HFF-Myc (cell line): ENCODE data around the gene CLEC5A.

Source experiments
- DNase-seq: peaks from one replicate; pipeline ENCODE4 v3.0.0-alpha.2; 2011; ENCODE audit warnings: low read depth; ENCODE audit errors: extremely low read depth
- H3K4me3 ChIP-seq: replicated peaks from 2 replicates; pipeline ENCODE4 v1.5.1; 2011; ENCODE audit warnings: low read depth, mild to moderate bottlenecking, control low read depth, low read length
- TF ChIP-seq, protein P1 (sequence below): IDR thresholded peaks from 2 replicates; pipeline ENCODE4 v1.5.1; 2012; ENCODE audit warnings: mild to moderate bottlenecking, low read depth, low read length, control low read depth; ENCODE audit errors: missing control alignments

Gene CLEC5A

DNA sequence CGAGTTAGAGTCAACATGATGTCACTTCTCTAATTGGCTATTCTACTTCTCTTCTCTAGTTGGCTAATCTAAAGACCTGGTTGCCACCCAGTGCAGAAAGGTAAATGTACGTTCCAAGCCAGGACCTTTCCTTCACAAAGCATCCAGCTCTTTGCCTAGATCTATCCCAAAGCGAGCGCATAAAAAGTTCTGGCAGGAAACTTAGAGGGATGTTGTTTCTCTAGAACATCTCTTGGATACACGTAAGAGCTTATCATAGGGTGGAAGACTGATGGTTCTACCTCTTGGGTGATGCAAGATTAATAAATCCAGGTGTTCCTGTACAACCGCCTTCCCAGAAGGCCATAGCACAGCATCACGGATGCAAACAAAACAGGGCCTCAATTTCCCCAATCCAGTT, 26.9 kb upstream of the CLEC5A start, which contains the start of gene TAS2R38:
TSS of gene TAS2R38 (minus strand) at position 101 of the 400 bp plus-strand sequence. CDS start at position 17, 84 bp downstream.
- TF ChIP-seq, protein P1, sequence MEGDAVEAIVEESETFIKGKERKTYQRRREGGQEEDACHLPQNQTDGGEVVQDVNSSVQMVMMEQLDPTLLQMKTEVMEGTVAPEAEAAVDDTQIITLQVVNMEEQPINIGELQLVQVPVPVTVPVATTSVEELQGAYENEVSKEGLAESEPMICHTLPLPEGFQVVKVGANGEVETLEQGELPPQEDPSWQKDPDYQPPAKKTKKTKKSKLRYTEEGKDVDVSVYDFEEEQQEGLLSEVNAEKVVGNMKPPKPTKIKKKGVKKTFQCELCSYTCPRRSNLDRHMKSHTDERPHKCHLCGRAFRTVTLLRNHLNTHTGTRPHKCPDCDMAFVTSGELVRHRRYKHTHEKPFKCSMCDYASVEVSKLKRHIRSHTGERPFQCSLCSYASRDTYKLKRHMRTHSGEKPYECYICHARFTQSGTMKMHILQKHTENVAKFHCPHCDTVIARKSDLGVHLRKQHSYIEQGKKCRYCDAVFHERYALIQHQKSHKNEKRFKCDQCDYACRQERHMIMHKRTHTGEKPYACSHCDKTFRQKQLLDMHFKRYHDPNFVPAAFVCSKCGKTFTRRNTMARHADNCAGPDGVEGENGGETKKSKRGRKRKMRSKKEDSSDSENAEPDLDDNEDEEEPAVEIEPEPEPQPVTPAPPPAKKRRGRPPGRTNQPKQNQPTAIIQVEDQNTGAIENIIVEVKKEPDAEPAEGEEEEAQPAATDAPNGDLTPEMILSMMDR, result no peak
- H3K4me3 ChIP-seq, result no peak within 1 kb of the TSS

DNA sequence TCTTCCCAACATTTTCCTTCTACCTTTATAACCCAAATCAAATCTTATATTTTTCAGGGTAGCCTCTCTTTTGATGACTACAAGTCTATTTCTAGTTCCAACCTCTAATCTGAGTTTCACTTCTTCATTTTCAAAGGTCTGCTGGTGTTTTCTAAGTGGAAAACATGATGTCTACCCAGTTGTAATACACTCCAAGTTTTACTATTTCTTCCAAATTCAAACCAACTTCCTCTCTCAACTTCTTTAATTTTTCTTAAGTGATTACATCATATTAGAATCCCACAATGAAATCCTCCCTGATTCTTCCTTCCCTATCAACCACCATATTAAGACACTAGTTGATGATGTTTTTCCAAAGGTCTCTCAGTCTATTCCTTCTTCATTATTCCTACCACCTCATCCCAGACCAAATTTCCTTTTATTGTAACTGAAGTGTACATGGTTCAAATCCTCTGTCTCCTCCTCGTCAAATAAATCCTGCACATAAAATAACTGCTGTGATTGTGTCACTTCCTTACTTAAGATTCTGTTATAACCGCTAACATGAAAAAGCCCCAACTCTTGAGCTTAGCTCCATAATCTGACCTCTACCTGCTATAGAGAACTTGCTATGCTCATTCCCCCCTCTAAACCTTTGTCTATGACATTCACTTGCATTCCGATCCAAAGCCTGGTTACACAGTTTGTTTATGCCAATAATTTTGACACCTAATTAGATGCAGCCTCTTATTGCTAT, 14.1 kb upstream of the CLEC5A start:
- no peak overlapping the region for H3K4me3 ChIP-seq
- TF ChIP-seq, protein P1, result no peak
- DNase-seq, result no peak

More for the DNA sequence above, 26.9 kb upstream of the CLEC5A start, which contains the start of gene TAS2R38:
- no peak for DNase-seq

DNA sequence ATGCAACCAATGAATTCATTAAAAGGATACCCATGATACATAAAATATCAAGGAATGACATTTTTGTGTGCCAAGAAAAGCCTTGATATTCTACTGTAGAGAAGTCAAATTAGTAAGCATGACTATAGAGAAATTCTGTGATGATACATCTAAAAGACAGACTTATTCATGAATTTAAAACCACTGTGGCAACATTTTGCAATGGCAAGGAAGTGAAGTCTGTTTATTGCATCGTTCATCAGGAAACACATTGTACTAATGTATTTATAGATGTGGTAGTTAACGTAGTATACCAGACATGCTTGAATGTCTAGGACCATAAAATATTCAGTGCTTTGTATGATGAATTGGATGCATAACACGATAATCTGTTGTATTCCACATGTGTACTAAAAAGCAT, 9.3 kb upstream of the CLEC5A start:
- TF ChIP-seq, protein P1, result no peak
- no peak overlapping the region for H3K4me3 ChIP-seq
- DNase-seq, result no peak

DNA sequence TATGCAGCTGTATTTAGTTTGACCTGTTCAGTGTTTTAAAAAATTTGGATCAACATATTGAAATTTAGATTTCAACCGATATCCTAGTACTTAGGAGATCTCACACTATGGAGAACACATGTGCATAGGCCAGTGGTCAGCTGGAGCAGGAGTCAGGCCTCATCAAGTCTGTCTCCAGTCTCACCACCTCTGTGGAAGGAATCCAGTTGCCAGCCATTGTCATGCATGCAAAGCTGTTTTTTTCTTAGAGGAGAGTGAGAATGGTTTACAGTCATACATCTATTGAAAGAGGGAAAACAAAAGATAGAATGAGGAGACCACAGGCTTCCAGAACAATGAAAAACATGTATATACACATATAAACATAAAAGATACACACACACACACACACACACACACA, 7.6 kb upstream of the CLEC5A start:
- no peak overlapping the region for H3K4me3 ChIP-seq
- TF ChIP-seq, protein P1, result no peak
- no peak for DNase-seq

DNA sequence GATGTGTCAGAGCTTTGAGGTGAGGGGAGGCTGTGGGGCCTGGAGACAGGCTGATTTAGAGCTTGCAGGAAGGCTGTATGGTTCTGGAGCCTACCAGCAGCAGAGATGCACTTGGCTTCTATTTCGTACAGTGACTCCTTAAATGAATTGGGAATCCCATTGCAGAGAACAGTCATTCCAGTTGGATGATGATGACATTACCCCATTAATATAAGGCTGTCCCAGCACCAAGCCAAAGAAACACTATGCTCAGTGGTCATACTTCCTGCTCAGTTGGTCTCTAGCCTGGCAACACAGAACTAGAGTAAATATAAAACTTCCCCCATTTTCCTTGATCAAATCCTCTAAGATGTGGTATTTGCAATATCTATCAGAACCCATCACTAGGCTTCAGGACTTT, 5.7 kb upstream of the CLEC5A start:
- DNase-seq, result no peak
- TF ChIP-seq, protein P1, result no peak
- no peak overlapping the region for H3K4me3 ChIP-seq

DNA sequence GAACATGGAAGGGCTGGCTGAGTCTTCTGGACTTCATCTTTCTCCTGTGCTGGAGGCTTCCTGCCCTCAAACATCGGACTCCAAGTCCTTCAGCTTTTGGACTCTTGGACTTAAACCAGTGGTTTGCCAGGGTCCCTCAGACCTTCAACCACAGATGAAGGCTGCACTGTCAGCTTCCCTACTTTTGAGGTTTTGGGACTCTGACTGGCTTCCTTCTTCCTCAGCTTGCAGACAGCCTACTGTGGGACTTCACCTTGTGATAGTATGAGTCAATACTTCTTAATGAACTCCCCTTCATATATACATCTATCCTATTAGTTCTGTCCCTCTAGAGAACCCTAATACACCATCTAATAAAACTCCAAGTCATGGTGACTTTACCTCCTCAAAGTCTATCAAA, 4.0 kb upstream of the CLEC5A start:
- H3K4me3 ChIP-seq, result no peak overlapping the region
- TF ChIP-seq, protein P1, result no peak
- no peak for DNase-seq
